Retinal pigment epithelial cell (primary cell): Measurements from ENCODE around the gene SGCA.
A peak's percentile ranks its signal among the peaks of the same experiment; 100 is the strongest.

Experiments
- DNase-seq: peaks from one replicate; pipeline ENCODE4 v3.0.0-alpha.2; 2010; ENCODE audit warnings: low read depth
- H3K4me3 ChIP-seq: 2 replicates; pipeline ENCODE4 v1.5.1; 2011; ENCODE audit warnings: mild to moderate bottlenecking, low read length, control low read depth, moderate library complexity
- TF ChIP-seq, protein P1 (sequence below): conservative IDR thresholded peaks from 2 replicates; pipeline ENCODE4 v1.5.1; 2011; ENCODE audit warnings: low read depth, low read length, control low read depth, inconsistent platforms

SGCA gene

DNA sequence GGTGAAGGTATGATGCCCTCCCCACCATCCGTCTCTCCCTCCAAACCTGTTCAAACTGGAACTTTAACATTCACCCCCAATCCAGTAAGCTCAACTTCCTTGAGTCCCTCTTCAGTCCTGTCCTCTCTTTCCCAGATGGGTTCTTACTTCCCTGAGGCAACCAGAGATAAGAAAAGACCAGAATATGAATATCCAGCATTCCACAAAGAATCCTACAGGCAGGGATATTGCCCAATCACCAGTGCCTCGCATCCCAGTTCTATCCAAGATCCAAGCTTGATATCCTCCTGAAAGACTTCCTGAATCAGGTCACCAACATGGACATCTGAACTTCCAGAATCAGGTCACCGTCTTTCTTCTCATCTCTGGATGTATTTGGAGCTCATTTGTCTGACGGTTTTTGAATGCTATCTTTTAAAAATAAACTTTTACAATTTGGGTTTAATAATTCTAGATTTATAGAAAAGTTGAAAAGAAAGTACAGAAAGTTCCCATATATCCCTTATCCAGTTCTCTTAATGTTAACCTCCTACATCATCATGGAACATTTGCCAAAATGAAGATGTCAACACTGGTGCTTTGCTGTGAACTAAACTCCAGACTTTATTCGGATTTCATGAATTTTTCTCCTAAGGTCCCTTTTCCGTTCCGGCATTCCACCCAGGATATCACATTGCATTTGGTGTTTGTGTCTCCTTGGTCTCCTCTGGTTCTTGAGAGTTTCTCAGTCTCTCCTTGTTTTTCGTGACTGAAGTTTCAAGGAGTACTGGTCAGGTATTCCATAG lies 49.4 kb downstream of the SGCA start:
- TF ChIP-seq, protein P1, sequence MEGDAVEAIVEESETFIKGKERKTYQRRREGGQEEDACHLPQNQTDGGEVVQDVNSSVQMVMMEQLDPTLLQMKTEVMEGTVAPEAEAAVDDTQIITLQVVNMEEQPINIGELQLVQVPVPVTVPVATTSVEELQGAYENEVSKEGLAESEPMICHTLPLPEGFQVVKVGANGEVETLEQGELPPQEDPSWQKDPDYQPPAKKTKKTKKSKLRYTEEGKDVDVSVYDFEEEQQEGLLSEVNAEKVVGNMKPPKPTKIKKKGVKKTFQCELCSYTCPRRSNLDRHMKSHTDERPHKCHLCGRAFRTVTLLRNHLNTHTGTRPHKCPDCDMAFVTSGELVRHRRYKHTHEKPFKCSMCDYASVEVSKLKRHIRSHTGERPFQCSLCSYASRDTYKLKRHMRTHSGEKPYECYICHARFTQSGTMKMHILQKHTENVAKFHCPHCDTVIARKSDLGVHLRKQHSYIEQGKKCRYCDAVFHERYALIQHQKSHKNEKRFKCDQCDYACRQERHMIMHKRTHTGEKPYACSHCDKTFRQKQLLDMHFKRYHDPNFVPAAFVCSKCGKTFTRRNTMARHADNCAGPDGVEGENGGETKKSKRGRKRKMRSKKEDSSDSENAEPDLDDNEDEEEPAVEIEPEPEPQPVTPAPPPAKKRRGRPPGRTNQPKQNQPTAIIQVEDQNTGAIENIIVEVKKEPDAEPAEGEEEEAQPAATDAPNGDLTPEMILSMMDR: no peak
- no peak overlapping the region for H3K4me3 ChIP-seq
- no peak for DNase-seq

DNA sequence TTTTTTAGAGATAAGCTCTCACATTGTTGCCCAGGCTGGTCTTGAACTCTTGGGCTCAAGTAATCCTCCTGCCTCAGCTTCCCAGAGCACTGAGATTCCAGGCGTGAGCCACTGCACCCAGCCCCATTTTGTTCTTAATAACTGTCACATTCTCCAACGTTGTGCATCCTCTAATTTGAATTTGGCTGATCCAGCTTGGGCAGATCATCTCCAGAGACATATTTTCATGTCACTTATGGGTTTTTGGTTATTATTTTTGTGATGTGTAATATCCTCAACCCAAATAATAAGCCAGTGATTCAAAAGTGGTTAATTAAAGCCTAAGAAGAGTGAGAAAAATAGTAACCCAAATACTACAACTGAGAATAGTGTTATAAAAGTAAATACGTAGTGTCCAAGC lies 51.8 kb downstream of the SGCA start:
- TF ChIP-seq, protein P1: no peak

DNA sequence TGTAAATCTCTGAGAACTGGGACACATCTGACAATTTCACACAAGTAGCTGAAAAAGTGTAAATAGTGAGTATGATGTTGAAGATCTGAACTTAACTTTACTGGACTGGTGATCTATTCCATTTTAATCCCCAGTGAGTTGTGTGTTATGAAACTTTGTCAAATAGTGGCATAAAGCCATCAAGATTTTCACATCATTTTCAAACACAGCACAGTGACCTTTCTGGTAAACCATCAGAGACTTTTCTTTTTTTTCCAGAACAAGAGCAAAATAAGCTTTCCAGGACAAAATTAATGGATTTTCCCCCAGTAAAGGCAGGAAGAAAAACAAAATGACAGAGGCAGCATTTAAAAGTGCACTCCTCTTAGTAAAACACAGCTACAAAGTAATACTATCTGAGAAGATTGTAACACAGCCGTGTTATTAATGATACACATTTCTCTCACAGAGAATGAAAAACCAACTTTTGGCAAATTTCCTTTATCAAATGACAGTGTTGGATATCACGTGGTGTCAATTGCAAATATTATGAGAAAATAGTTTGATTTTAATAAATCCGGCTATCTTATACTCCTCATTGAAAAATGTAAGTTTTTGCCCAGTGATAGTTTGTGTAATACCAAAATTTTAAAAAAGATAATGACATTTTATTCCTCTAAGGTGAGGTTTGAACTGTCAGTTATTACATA lies 52.4 kb downstream of the SGCA start:
- H3K4me3 ChIP-seq: no peak overlapping the region
- TF ChIP-seq, protein P1: no peak
- DNase-seq: peak; percentile 31

More for the DNA sequence above, 51.8 kb downstream of the SGCA start:
- DNase-seq: no peak
- H3K4me3 ChIP-seq: no peak overlapping the region

DNA sequence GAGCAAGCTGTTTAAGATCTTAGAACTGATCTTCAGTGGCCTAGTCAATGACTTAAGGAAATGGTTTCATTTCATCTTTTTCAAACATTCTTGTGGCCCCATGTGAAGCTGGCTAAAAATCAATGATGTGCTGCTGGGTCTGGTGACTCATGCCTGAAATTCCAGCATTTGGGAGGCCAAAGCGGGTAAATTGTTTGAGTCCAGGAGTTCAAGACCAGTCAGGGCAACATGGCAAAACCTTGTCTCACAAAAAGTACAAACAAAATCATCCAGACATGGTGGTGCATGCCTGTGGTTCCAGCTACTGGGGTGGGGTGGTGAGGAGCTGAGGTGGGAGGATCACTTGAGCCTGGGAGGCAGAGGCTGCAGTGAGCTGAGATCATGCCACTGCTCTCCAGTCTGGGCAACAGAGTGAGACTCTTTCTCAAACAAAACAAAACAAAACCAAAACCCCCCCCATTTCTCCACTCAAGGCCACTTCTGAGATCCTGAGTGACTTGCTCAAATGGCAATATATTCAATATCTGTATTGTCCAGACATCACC lies 53.0 kb downstream of the SGCA start:
- TF ChIP-seq, protein P1: no peak
- no peak overlapping the region for H3K4me3 ChIP-seq
- DNase-seq: peak; percentile 47

DNA sequence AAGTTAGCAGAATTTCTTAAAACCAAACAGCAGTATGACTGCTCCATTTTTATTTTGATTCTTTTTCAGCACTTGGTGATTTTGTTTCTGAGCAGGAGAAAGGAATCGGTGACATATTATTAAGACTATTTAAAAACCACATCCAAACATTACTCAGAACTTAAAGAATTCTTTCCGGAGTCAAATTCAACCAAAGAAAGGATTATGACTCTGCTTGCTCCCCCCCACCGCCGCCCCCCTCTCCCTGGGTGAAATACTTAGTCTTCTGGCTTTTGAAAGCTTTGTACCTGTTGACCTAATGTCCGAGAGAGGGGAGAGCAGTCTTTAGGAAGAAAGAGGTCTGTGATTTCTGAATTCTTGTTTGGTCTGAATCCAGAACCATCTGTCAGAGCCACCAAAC lies 53.5 kb downstream of the SGCA start:
- TF ChIP-seq, protein P1: no peak
- peak overlapping the region; percentile 21 for H3K4me3 ChIP-seq
- DNase-seq: peak; percentile 49

DNA sequence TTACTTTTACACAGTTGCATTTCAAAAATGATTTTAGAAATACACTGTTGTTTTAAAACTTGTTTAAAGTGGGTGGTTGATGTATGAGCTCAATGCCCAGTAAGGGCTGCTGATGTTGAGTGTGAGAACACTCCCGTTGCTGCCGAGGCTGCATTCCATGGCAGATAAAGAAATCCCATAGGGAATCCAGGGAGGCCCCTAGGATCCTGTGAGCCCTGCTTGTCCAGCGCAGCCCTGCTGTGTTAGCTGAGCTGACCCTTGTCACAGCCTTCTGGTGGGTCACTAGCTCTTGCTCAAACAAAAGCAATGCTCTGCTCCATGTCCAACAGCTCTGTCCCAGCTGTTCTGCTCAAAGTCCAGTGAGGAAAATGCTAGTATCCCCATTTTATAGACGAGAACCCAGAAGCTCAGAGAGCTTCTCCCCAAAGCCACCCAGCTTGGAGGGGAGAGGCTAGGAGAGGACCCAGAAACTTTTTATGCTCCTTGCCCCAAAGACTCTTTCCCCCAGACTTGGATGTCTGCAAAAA lies 54.2 kb downstream of the SGCA start:
- TF ChIP-seq, protein P1: no peak
- no peak overlapping the region for H3K4me3 ChIP-seq
- peak; percentile 60 for DNase-seq
